ENCODE measurements around the gene SYTL2. TPM values are rescaled to one million over a fixed set of nuclear protein-coding genes. Genes with fewer than 3 reads are reported as not detected.

Gene SYTL2
- total RNA-seq, 2 donors from 2014 or later: 168 to 170 TPM

GRCh38 chr11:85801527-85801926 is 9.4 kb downstream of the SYTL2 start:
- intact Hi-C loops (cut with DNase I): no loop called here
- Histone ChIP-seq H3K27me3 (no peaks in the 10 kb centered on the region), H3K36me3 (no peaks in the 10 kb centered on the region), H3K9me3 (no peaks in the 10 kb centered on the region), H3K27ac (no peak overlapping the region), H3K9ac (ENCODE audit: low read depth in 2 of 2, low read length in 2 of 2) (no peak overlapping the region), H3K4me1 (peaks cover 6% of the 10 kb centered on the region), H3K4me3 (no peak overlapping the region)
- no peak for DNase-seq
- TF ChIP-seq CTCF (IDR thresholded peaks at IDR 0.05): no peak

GRCh38 chr11:85800595-85801342 is 10.2 kb downstream of the SYTL2 start:
- peaks cover 6% of the 10 kb centered on the region for H3K4me1 ChIP-seq
- H3K9me3 ChIP-seq: no peaks in the 10 kb centered on the region
- H3K27me3 ChIP-seq: no peaks in the 10 kb centered on the region
- no peak for DNase-seq
- intact Hi-C loops (cut with DNase I): no loop called here
- H3K36me3 ChIP-seq: no peaks in the 10 kb centered on the region
- H3K9ac ChIP-seq (ENCODE audit: low read depth in 2 of 2, low read length in 2 of 2): no peak overlapping the region
- TF ChIP-seq CTCF (IDR thresholded peaks at IDR 0.05): no peak
- H3K27ac ChIP-seq: no peak overlapping the region
- H3K4me3 ChIP-seq: no peak overlapping the region

- intact Hi-C loops (cut with DNase I): no loop called here
- H3K9me3 ChIP-seq: no peaks in the 10 kb centered on the region
- H3K27ac ChIP-seq: peak overlapping the region; percentile 69
- peaks cover 9% of the 10 kb centered on the region for H3K4me1 ChIP-seq
- TF ChIP-seq CTCF (IDR thresholded peaks at IDR 0.05): no peak
- H3K9ac ChIP-seq (ENCODE audit: low read depth in 2 of 2, low read length in 2 of 2): peak overlapping the region in 1 of 2 donors; percentile 60
- H3K27me3 ChIP-seq: no peaks in the 10 kb centered on the region
- H3K36me3 ChIP-seq: no peaks in the 10 kb centered on the region
- DNase-seq: no peak
- H3K4me3 ChIP-seq: no peak overlapping the region
Measured at GRCh38 chr11:85799142-85799541, 11.8 kb downstream of the SYTL2 start.

- Histone ChIP-seq H3K36me3 (no peaks in the 10 kb centered on the region), H3K9ac (ENCODE audit: low read depth in 2 of 2, low read length in 2 of 2) (no peak overlapping the region), H3K4me1 (peaks cover 10% of the 10 kb centered on the region), H3K4me3 (no peak overlapping the region), H3K27ac (no peak overlapping the region), H3K27me3 (no peaks in the 10 kb centered on the region), H3K9me3 (no peaks in the 10 kb centered on the region)
- no peak for TF ChIP-seq CTCF (IDR thresholded peaks at IDR 0.05)
- no peak for DNase-seq
- intact Hi-C loops (cut with DNase I): no loop called here
Measured at GRCh38 chr11:85798361-85798760, 12.6 kb downstream of the SYTL2 start.

- H3K9ac ChIP-seq (ENCODE audit: low read depth in 2 of 2, low read length in 2 of 2): no peak overlapping the region
- intact Hi-C loops (cut with DNase I): no loop called here
- no peak for DNase-seq
- peaks cover 10% of the 10 kb centered on the region for H3K4me1 ChIP-seq
- no peak overlapping the region for H3K27ac ChIP-seq
- no peaks in the 10 kb centered on the region for H3K36me3 ChIP-seq
- H3K9me3 ChIP-seq: no peaks in the 10 kb centered on the region
- TF ChIP-seq CTCF (IDR thresholded peaks at IDR 0.05): no peak
- H3K4me3 ChIP-seq: no peak overlapping the region
- H3K27me3 ChIP-seq: no peaks in the 10 kb centered on the region
Measured at GRCh38 chr11:85795712-85796487, 15.0 kb downstream of the SYTL2 start.

Data from colonic mucosa (tissue), 4 donors.